Measurements from ENCODE around the gene POLE. TPM values are rescaled to one million over a fixed set of nuclear protein-coding genes. Genes with fewer than 3 reads are reported as not detected.

The POLE gene
- total RNA-seq (10 to 100 TPM in 5 of 6 donors, 1 to 10 TPM in 1; 7.2 to 17.1 (median 14.3) TPM), polyA plus RNA-seq (10 to 100 TPM; 31.0 to 45.7 TPM)

- H3K27ac ChIP-seq: peak within 1 kb of the TSS in 2 of 4 donors; percentile 39 to 52
- FAIRE-seq (no peak), DNase-seq (peak; percentile 96 to 99 (median 97))
These were observed at the start of gene POLE, which contains the start of gene PXMP2 for GRCh38 chr12:132687211-132688164. Gene POLE, minus strand, starts transcription at chr12:132687342. Its CDS starts 27 bp downstream, at chr12:132687315. Gene PXMP2, plus strand, starts transcription at chr12:132687587. Its CDS starts 84 bp downstream, at chr12:132687671.

GRCh38 chr12:132736913-132737312 lies 49.8 kb upstream of the POLE start:
- Histone ChIP-seq H3K36me3 (peaks cover 0 to 54% (median 17%) of the 10 kb centered on the region in 3 donors), H3K4me1 (no peaks in the 10 kb centered on the region), H3K27ac (no peak overlapping the region), H3K27me3 (no peaks in the 10 kb centered on the region), H3K9me3 (no peaks in the 10 kb centered on the region), H3K4me3 (no peak overlapping the region)
- no peak for FAIRE-seq
- 96 to 97% methylated on average over 15 of the region's 15 CpGs for WGBS, 2 donors
- ATAC-seq: no peak
- TF ChIP-seq CTCF (IDR thresholded peaks at IDR 0.05): no peak
- intact Hi-C loops (cut with DNase I): no loop called here
- peak in 1 of 6 donors; percentile 58 for DNase-seq

More at GRCh38 chr12:132687211-132688164, at the start of gene POLE, which contains the start of gene PXMP2:
- Histone ChIP-seq H3K4me3 (peak within 1 kb of the TSS; percentile 48 to 92 (median 82)), H3K9me3 (no peaks in the 10 kb centered on the region), H3K36me3 (no peaks in the 10 kb centered on the region), H3K4me1 (peaks cover 0 to 2% (median 0%) of the 10 kb centered on the region in 3 donors), H3K27me3 (no peaks in the 10 kb centered on the region)
- ATAC-seq: peak; percentile 97 to 100 (median 98)
- TF ChIP-seq CTCF (IDR thresholded peaks at IDR 0.05): no peak
- intact Hi-C loops (cut with DNase I): no loop called here
- 0 to 1% methylated on average over 78 to 134 of the region's 134 CpGs for WGBS, 2 donors

- WGBS, 2 donors: 90 to 93% methylated on average over 12 of the region's 12 CpGs
- no peaks in the 10 kb centered on the region for H3K4me1 ChIP-seq
- intact Hi-C loops (cut with DNase I): no loop called here
- peaks cover 0 to 54% (median 21%) of the 10 kb centered on the region in 3 donors for H3K36me3 ChIP-seq
- DNase-seq: no peak
- no peak for ATAC-seq
- H3K27me3 ChIP-seq: no peaks in the 10 kb centered on the region
- TF ChIP-seq CTCF (IDR thresholded peaks at IDR 0.05): no peak
- H3K9me3 ChIP-seq: no peaks in the 10 kb centered on the region
- no peak overlapping the region for H3K4me3 ChIP-seq
- H3K27ac ChIP-seq: no peak overlapping the region
- FAIRE-seq: no peak
These were observed 49.2 kb upstream of the POLE start for GRCh38 chr12:132736378-132736777.

GRCh38 chr12:132735496-132735895 lies 48.4 kb upstream of the POLE start:
- no peaks in the 10 kb centered on the region for H3K9me3 ChIP-seq
- intact Hi-C loops (cut with DNase I): no loop called here
- no peak for FAIRE-seq
- no peaks in the 10 kb centered on the region for H3K4me1 ChIP-seq
- H3K4me3 ChIP-seq: no peak overlapping the region
- 95 to 96% methylated on average over 20 of the region's 20 CpGs for WGBS, 2 donors
- no peaks in the 10 kb centered on the region for H3K27me3 ChIP-seq
- no peak for DNase-seq
- H3K27ac ChIP-seq: no peak overlapping the region
- peaks cover 0 to 51% (median 21%) of the 10 kb centered on the region in 3 donors for H3K36me3 ChIP-seq
- ATAC-seq: no peak
- no peak for TF ChIP-seq CTCF (IDR thresholded peaks at IDR 0.05)
